NB4 (cell line): ENCODE results near the gene ANTXR1.

Experiments used
- CTCF ChIP-seq: IDR thresholded peaks from one replicate; pipeline ENCODE4 v1.5.1; 2012; ENCODE audit warnings: low read depth, low read length
- MAX ChIP-seq: IDR thresholded peaks from 2 replicates; pipeline ENCODE4 v1.6.1; 2011; ENCODE audit warnings: low read depth, low read length

- no peak for TF ChIP-seq CTCF
- TF ChIP-seq MAX = no peak
These were observed 34.9 kb upstream of the ANTXR1 start for GRCh38 chr2:68978098-68978497.
